ENCODE results near the gene YWHAQ.
A peak's percentile ranks its signal among the peaks of the same experiment; 100 is the strongest.
"Not testable (repeated sequence)": the region's sequence is repeated elsewhere in the genome, so short reads cannot be mapped to it uniquely, and the experiment has no call there.

The YWHAQ gene

DNA sequence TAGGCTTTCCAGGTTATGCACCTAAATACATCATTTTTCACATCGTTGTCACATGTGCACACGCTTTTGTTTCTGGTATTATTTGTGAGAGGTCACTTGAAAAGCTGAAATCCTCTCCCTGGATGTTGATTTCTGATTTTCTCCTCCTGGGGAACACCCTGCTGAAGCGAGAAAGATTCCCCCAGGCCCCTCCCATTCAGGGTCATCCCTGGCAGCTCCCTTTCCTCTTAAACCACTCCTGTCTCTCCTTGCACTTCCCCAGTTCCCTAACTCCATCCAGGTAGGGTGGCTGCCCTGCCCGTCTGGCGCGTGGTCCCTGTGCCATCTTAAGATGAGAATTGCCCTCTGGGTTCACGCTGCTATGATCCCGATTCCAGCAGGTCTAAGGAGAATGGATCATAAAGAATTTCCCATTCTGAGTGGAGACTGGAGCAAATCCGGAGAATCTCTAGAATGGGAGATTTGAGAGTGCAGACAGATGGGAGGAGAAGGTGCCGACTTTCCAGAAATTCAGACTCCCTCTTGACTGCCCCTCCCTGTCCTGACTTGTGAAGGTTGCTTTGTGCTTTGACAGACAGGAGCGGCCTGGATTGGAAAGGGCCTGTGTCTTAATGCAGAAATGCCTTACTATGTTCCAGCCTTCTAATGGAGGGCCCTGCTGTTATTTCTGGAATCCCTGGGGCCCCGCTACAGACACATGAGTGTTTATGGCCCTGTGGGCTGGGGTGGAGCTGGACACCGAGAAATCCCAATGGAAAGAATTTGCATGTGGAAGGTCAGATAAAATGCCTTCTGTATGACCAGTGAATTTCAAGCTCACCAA lies 1.3 kb upstream of the YWHAQ start:
- no peak for DNase-seq (ENCODE audit: low read depth)

DNA sequence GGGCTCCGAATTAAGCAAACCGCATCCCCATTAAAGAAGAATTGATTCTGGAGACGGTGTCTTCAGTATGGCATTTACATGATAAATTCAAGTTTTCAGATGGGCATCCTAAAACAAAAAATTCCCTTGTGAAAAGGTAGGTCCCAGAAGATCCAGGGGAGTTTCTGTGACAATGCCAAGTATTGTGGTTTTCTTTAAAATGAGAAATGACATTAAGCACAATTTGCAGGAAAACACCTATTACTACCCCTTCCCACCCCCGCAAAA lies 689 bp upstream of the YWHAQ start:
- no peak for DNase-seq (ENCODE audit: low read depth)

DNA sequence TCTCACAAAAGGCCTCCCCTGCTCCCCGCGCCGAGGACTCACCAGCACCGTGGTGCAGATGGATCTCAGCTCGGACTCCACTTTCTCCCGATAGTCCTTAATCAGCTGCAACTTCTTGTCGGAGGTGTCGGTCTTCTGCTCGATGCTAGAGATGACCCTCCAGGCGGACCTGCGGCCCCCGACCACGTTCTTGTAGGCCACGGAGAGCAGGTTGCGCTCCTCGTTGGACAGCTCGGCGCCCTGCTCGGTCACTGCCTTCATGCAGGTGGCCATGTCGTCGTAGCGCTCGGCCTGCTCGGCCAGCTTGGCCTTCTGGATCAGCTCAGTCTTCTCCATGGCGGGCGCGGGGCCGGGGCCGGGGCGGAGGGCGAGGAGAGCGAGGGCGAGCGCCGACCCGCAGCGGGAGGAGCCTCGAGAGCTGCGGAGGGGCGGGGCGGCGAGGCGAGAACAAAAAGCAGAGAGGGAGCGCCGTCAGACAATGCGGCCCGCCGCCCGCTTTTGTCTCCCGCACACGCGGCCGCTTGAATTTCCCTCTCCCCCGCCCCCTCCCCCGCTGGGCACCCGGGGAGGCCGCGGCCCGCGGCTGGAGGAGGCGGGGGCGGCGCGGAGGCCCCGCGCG lies 571 bp downstream of the YWHAQ start:
- peak; percentile 70 for DNase-seq (ENCODE audit: low read depth)

DNA sequence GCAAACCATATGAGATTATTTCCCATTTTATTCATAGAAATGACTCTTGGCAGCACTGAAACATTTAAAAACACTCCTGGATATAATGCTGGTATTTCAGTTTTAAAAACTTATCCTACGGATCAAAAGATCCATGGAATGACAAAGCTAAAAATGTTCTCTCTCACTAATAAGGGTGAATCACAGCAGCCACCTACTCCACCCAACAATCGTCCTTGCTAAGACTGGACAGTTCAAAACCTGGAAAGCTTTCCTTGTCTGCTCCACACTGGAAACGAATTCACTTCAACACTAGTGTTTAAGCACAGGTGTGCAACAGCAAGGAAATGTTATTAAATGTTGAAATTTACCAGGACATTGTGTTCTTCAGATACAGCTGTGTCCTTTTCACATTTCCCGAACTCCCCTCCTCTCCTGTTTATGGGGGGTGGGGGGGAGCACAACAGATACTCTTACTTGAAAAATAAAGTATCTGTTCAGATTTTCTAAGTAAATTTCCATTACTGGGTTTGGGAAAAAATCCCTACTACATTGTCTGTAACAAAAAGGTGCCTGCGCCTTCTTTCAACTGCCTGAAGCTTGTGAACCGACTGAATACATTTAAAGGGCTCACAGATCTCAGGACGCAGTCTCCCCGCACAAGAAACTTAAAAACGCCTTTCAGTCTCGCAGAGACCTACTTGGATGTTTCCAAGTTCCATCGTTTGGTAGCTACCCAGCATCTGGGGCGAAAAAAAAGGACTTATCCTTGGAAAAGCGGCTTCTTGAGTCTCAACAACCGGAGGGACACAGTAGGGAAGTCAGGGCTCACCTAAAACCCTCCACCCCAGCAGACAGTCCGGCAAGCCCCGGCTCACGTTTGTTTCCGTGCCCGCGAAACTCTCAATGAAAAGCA lies 1.3 kb downstream of the YWHAQ start:
- DNase-seq (ENCODE audit: low read depth) = peak; percentile 57

DNA sequence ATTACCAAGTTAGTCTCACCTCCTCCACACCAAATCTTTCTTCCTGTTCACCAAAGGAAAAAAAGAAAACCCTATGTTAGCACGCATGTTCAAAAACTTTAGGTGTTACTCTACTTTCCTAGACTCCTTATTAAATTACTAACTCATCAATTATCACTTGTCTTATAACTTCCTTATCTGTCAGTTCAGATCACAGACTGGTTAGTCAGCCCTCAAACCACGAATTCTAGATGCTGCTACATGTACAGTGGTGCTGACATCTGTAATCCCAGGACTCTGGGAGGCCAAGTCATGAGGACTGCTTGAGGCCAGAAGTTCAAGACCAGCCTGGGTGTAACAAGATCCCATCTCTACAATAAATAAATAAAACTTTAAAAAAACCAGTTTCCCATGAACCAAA lies 3.5 kb downstream of the YWHAQ start:
- peak; percentile 55 for DNase-seq (ENCODE audit: low read depth)

DNA sequence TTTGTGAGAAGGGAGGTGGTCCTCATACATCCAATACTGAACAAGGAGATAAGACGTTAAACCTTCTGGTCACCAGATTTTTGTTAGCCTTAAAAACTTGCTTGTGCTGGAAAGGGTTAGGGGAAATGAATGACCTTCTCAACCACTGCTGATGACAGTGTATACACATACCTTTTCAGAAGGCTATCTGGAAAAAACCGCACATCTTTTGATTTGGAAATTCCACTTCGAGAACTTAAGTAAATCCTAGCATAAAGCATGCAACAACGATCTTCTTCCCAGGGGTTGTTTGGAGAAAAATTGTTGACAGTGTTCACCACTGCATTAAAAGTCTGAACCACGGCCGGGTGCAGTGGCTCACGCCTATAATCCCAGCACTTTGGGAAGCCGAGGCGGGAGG lies 7.6 kb downstream of the YWHAQ start:
- no peak for DNase-seq (ENCODE audit: low read depth)

DNA sequence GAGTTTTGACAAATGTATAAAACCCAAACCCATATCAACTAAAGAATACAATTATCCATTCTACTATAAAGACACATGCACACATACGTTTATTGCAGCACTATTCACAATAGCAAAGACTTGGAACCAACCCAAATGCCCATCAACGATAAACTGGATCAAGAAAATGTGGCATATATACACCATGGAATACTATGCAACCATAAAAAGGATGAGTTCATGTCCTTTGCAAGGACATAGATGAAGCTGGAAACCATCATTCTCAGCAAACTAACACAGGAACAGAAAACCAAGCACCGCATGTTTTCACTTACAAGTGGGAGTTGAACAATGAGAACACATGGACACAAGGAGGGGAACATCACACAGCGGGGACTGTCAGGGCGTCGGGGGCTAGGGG lies 9.1 kb downstream of the YWHAQ start:
- DNase-seq (ENCODE audit: low read depth) = not testable (repeated sequence)

DNA sequence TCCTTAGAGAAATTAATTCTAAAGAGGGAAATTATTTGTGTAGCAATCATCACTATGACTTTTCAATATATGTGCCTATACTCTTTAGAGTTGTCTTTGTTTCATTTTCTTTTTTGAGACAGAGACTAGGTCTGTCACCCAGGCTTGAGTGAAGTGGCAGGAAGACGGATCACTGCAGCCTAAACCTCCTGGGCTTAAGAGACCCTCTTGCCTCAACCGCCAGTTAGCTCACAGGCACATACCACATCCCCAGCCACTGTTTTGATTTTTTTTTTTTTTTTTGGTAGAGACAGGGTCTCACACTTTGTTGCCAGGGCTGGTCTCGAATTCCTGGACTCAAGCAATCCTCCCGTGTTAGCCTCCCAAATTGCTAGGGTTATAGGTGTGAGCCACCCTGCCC lies 12.4 kb downstream of the YWHAQ start:
- no peak for DNase-seq (ENCODE audit: low read depth)

DNA sequence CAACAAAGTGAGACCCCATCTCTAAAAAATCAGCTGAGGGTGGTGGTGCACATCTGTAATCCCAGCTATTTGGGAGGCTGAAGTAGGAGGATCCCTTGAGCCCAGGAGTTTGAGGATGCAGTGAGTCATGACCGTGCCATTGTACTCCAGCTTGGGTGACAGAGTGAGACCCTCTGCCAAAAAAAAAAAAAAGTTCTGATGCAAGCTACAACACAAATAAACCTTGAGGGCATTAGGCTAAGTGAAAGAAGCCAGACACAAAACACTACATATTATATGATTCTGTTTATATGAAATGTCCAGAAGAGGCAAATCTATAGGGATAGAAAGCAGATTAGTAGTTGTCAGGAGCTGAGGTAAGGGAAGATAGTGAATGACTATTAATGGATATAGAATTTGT lies 13.0 kb downstream of the YWHAQ start:
- no peak for DNase-seq (ENCODE audit: low read depth)

DNA sequence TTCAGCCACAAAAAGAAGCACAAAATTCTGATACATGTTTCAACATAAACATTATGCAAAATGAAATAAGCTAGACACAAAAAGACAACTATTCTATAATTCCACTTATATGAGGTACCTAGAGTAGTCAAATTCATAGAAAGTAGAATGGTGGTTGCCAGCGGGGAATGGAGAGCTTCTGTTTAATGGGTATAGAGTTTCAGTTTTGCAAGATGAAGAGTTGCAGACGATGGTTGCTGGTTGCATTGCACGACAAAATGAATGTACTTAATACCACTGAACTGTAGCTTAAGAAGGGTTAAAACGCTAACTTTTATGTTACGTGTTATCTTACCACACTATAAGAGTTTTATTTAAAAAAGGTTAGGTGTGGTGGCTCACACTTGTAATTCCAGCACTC lies 13.5 kb downstream of the YWHAQ start:
- DNase-seq (ENCODE audit: low read depth) = no peak

DNA sequence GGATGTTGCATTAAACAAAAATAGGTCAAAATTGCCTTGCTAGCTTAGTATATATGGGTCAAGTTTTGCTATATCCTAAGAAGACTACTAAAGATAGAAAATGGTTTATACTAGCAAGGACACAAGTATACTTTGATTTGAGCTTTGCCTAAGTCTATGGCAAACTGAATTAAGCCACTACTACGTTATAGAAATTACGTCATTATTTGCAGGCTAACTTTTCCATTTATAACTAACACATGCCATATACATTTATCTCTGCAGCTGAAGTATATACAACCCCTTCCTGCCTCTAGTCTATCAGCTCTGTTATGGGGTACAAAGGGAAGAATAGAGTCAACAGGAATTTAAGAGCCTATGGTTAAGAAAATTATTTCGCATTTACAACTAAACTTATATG lies 16.2 kb downstream of the YWHAQ start:
- no peak for DNase-seq (ENCODE audit: low read depth)

DNA sequence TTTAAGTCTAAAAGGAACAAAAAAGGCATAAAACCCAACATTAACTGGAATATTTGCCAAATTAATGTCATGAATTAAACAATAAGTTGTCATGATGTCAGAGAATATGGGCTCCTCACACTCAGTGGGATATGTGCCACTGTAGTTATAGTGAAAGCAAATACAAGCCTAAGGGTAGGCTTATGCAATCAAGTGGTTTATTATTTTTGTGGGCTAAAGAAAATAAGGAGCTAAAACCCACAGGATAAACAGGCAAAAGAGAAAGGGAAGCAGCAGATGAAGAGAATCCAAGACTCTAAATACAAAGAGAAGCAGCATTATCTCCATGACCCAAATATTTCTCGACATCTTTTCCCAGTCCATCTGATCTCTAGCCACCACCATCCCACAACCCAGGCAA lies 17.5 kb downstream of the YWHAQ start:
- DNase-seq (ENCODE audit: low read depth) = peak; percentile 87

DNA sequence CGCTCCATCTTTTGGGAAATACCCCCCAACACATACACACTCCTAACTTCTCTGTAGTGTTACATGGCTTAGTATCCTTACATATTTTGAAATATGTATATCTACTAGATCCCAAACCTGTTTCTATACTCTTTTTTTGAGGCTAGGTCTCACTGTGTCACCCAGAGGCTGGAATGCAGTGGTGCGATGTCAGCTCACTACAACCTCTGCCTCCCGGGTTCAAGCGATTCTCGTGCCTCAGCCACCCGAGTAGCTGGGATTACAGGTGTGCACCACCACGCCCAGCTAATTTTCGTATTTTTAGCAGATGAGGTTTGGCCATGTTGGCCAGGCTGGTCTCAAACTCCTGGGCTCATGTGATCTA lies 19.3 kb downstream of the YWHAQ start:
- not testable (repeated sequence) for DNase-seq (ENCODE audit: low read depth)

DNA sequence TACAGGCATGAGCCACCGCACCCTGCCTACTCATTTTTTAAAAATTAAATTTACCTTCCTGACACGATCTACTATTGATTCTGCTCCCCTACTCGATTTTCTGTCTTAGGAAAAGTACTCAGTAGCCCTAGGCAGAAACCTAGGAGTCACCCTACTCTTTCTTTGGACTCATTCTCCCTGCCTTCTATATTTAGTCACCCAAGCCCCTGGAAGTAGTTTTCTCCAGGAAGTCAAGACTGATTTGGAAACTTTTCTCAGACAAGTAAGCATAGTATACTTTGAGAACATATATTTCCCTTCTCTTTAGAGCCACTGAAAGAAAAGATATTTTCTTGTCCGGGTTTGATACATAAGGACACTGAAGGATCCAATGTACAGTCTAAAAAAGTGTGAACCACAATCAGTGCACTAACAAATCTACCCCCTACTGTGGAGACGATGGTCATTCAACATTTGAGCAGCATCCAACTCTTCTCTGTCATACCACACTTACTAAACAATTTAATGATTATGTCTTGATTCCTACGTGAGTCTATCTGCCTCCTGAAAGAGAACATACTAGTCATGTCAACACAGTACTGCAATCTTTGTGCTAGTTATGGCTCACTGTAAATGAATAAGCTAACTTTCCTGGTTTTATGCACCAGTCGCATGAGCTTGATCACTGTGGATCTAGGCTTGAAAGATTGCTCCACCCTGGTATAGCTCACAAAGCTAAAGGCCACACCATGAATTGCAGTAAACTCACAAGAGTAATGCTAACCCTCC lies 19.8 kb downstream of the YWHAQ start:
- DNase-seq (ENCODE audit: low read depth) = no peak

DNA sequence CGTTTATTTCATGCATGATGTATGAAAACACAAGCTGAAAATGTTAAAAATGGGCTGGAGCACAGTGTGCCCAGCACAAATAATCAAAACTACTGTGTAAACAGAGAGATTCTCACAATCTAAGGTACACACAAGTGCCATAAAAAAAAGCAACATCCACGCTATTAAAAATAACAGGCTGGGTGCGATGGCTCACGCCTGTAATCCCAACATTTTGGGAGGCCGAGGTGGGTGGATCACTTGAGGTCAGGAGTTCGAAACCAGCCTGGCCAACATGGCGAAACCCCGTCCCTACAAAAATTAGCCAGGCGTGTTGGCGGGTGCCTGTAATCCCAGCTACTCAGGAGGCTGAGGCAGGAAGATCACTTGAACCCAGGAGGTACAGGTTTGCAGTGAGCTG lies 22.3 kb downstream of the YWHAQ start:
- DNase-seq (ENCODE audit: low read depth) = not testable (repeated sequence)

DNA sequence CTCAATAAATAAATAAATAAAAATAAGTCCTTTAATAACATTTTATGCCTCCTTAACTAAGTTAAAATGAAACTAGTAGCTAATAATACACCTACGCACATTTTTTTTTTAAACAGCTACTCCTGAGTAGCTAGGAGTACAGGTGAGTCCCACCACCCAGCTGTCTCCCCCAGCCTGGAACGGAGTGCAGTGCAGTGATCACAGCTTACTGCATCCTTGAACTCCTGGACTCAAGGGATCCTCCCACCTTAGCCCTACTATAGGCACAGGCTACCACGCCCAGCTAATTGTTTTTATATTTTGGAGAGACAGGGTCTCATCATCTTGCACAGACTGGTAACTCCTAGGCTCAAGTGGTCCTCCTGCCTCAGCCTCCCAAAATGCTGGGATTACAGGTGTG lies 28.4 kb downstream of the YWHAQ start:
- no peak for DNase-seq (ENCODE audit: low read depth)

DNA sequence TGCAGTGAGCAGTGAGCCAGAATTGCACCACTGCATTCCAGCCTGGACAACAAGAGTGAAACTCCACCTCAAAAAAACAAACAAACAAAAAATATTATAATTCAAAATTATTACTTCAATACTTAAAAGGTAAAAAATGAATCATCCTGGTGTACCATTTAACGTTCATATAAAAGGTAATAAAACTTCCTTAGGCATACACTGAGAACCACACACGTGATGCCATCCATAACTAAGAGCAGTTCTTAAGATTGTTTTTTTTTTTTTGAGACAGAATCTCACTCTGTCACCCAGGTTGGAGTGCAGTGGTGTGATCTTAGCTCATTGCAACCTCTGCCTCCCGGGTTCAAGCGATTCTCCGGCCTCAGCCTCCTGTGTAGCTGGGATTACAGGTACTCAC lies 29.4 kb downstream of the YWHAQ start:
- DNase-seq (ENCODE audit: low read depth) = no peak

DNA sequence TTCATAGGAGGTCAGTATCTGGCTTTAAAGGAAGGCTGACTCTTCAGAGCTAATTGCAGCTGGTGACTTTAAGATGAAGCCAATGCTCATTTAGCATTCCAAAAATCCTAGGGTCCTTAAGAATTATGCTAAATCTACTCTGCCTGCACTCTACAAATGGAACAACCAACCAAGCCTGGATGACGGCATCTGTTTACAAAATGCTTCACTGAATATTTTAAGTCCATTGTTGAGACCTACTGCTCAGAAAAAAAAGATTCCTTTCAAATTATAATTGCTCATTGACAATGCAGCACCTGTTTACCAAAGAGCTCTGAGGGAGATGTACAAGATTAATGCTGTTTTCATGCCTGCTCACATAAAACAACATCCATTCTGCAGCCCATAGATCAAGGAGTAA lies 31.4 kb downstream of the YWHAQ start:
- no peak for DNase-seq (ENCODE audit: low read depth)

DNA sequence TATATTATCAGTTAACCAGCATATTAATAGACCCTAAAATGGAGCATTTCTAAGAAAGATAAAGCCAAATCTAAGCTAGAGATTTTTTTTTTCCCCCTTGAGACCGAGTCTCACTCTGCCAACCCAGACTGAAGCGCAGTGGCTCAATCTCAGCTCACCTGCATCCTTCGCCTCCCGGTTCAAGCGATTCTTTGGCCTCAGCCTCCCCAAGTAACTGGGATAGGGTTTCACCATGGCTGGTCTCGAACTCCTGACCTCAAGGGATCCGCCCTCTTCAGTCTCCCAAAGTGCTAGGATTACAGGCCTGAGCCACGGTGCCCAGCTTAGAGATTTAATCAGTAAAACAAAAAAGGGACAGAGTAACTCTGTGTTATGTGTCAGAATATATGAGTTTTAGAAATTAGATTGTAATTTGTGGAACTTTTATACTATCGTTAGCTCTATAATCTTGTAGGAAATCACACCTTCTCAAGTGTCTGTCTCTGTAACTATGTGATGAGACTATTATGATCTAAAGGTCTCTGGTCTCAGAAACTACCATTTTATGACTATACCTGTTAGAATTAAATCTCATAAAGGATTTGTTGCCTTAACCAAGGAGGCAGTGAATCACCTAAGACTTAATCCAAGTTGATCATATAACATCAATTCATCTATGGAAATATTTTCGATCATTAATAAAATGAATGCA lies 34.0 kb downstream of the YWHAQ start:
- no peak for DNase-seq (ENCODE audit: low read depth)

DNA sequence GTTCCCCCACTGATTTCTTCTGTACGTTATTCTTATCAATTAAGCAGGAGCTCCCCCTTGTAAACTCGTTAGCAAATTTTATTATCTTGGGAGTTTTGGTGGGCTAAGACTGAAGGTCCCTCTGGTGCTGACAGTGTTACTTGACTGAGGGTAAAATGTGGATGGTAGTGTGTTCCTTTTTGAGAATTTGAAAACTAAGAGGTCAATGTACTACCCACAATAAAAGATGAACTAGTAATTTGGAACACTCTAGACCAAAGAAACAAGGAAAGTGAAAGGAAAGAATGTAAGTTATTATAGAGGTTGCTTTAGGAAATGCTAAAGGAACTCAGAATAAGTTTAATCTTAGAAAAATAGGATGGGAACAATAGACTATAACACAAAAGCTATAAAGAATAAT lies 35.1 kb downstream of the YWHAQ start:
- no peak for DNase-seq (ENCODE audit: low read depth)

DNA sequence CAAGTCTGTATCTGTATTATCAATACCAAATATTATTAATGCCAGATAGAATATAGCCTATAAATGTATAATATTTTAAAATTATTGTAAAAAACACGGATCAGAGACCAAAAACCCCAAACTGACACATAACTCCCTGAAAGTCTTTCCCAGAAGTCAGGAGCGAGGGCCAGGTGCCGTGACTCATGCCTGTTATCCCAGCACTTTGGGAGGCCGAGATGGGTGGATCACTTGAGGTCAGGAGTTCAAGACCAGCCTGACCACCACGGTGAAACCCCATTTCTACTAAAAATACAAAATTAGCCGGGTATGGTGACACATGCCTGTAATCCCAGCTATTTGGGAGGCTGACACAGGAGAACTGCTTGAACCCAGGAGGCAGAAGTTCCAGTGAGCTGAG lies 35.5 kb downstream of the YWHAQ start:
- peak; percentile 54 for DNase-seq (ENCODE audit: low read depth)

All from iris pigment epithelial cell (primary cell).